ENCODE results near the gene FGD6. TPM values are rescaled to one million over a fixed set of nuclear protein-coding genes. Genes with fewer than 3 reads are reported as not detected.
A peak's percentile ranks its signal among the peaks of the same experiment; 100 is the strongest.

FGD6 gene
- polyA plus RNA-seq, 1 donor (not counting 4 experiments of a cell fraction or from before 2014, with no cell fraction given): 54.2 TPM

DNA sequence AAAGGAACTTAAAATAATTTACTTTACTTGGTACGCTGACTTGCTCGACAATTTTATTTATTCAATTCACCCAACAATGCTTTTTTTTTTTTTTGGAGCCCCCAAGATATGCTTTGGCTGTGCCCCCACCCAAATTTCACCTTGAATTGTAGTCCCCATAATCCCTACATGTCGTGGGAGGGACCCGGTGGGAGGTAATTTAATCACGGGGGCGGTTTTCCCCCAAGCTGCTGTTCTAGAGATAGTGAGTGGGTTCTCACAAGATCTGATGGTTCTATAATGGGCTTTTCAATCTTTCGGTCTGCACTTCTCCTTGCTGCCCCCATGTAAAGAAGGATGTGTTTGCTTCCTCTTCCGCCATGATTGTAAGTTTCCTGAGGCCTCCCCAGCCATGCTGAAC lies 10.4 kb downstream of the FGD6 start:
- Histone ChIP-seq H3K9me1 (ENCODE audit: control insufficient read depth, extremely low read depth, insufficient read depth, low read length) (no peaks in the 10 kb centered on the region), H3K27ac (ENCODE audit: control insufficient read depth, insufficient read depth, low read length) (peak overlapping the region; percentile 100), H3K4me1 (ENCODE audit: control insufficient read depth, extremely low read depth, insufficient read depth, low read length) (peaks cover 52% of the 10 kb centered on the region), H3K27me3 (ENCODE audit: control insufficient read depth, extremely low read depth, insufficient read depth, low read length) (no peaks in the 10 kb centered on the region), H4K20me1 (ENCODE audit: control insufficient read depth, extremely low read depth, insufficient read depth, low read length) (no peaks in the 10 kb centered on the region), H3K9me3 (ENCODE audit: control insufficient read depth, low read depth, low read length) (no peaks in the 10 kb centered on the region), H3K9ac (ENCODE audit: control insufficient read depth, extremely low read depth, insufficient read depth, low read length) (no peak overlapping the region), H3K4me3 (ENCODE audit: control insufficient read depth in 2 of 3, extremely low read depth in 1 of 3, insufficient read depth in 2 of 3, low read depth in 1 of 3, low read length in 3 of 3) (no peak overlapping the region), H3K79me2 (ENCODE audit: control insufficient read depth, insufficient read depth, low read length) (peaks cover 70% of the 10 kb centered on the region), H2AFZ (ENCODE audit: control insufficient read depth, low read length) (no peak overlapping the region), H3K4me2 (ENCODE audit: control insufficient read depth, extremely low read depth, insufficient read depth, low read depth, low read length) (peak overlapping the region; percentile 83), H3K36me3 (ENCODE audit: control insufficient read depth in 2 of 2, extremely low read depth in 1 of 2, insufficient read depth in 2 of 2, low read length in 2 of 2) (peaks cover 7 to 14% of the 10 kb centered on the region in 2 experiments)
- FAIRE-seq (no peak), DNase-seq (ENCODE audit: low read depth, low spot score) (no peak)
- TF ChIP-seq, protein P1, sequence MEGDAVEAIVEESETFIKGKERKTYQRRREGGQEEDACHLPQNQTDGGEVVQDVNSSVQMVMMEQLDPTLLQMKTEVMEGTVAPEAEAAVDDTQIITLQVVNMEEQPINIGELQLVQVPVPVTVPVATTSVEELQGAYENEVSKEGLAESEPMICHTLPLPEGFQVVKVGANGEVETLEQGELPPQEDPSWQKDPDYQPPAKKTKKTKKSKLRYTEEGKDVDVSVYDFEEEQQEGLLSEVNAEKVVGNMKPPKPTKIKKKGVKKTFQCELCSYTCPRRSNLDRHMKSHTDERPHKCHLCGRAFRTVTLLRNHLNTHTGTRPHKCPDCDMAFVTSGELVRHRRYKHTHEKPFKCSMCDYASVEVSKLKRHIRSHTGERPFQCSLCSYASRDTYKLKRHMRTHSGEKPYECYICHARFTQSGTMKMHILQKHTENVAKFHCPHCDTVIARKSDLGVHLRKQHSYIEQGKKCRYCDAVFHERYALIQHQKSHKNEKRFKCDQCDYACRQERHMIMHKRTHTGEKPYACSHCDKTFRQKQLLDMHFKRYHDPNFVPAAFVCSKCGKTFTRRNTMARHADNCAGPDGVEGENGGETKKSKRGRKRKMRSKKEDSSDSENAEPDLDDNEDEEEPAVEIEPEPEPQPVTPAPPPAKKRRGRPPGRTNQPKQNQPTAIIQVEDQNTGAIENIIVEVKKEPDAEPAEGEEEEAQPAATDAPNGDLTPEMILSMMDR (optimal IDR thresholded peaks at IDR 0.05 in 1 of 3, IDR thresholded peaks at IDR 0.05 in 1 of 3, conservative IDR thresholded peaks at IDR 0.05 in 1 of 3; ENCODE audit: extremely low read depth in 1 of 3, insufficient read depth in 2 of 3, low read length in 3 of 3): no peak
- dilution Hi-C loops (cut with MboI; ENCODE audit: extremely low pct_ligation_motif_present, low sequenced_read_pairs): loop anchor here (5.0 kb wide), 1 partner anchor 45 kb away; no protein-coding TSS in a partner anchor

DNA sequence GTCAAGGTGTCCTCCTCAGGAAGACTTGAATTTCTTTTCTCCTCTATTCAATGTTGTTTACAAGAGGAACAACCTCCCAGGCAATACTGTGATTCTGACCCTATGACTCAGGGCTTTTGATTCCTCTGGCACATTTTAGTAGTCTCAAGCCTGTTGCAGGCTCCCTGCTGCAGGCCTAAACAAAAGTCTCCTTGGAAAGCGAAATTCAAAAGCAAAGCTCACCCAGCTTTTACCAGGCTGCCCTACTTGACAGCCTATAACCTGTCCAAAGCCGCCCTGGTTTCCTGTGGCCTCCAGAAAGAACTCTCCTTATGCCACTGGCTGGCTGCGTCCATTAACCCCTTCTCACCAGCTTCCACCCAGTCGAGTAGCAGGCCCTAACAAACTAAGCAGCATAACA lies 11.6 kb downstream of the FGD6 start:
- peak; percentile 89 for FAIRE-seq
- no peak for TF ChIP-seq EZH2 (IDR thresholded peaks at IDR 0.05; ENCODE audit: low read length)
- TF ChIP-seq, protein P1 (optimal IDR thresholded peaks at IDR 0.05 in 1 of 3, IDR thresholded peaks at IDR 0.05 in 1 of 3, conservative IDR thresholded peaks at IDR 0.05 in 1 of 3; ENCODE audit: extremely low read depth in 1 of 3, insufficient read depth in 2 of 3, low read length in 3 of 3): no peak
- peak overlapping the region; percentile 95 for H3K9ac ChIP-seq (ENCODE audit: control insufficient read depth, extremely low read depth, insufficient read depth, low read length)
- peak overlapping the region; percentile 83 for H3K4me2 ChIP-seq (ENCODE audit: control insufficient read depth, extremely low read depth, insufficient read depth, low read depth, low read length)
- H3K79me2 ChIP-seq (ENCODE audit: control insufficient read depth, insufficient read depth, low read length): peaks cover 59% of the 10 kb centered on the region
- H3K4me1 ChIP-seq (ENCODE audit: control insufficient read depth, extremely low read depth, insufficient read depth, low read length): peaks cover 61% of the 10 kb centered on the region
- DNase-seq (ENCODE audit: low read depth, low spot score): no peak
- H3K4me3 ChIP-seq (ENCODE audit: control insufficient read depth in 2 of 3, extremely low read depth in 1 of 3, insufficient read depth in 2 of 3, low read depth in 1 of 3, low read length in 3 of 3): peak overlapping the region in 2 of 3 experiments; percentile 41 to 45
- H3K9me1 ChIP-seq (ENCODE audit: control insufficient read depth, extremely low read depth, insufficient read depth, low read length): no peaks in the 10 kb centered on the region
- H3K36me3 ChIP-seq (ENCODE audit: control insufficient read depth in 2 of 2, extremely low read depth in 1 of 2, insufficient read depth in 2 of 2, low read length in 2 of 2): peaks cover 5 to 14% of the 10 kb centered on the region in 2 experiments
- H2AFZ ChIP-seq (ENCODE audit: control insufficient read depth, low read length): no peak overlapping the region
- dilution Hi-C loops (cut with MboI; ENCODE audit: extremely low pct_ligation_motif_present, low sequenced_read_pairs): loop anchor here (5.0 kb wide), 1 partner anchor 43 kb away; no protein-coding TSS in a partner anchor
- no peaks in the 10 kb centered on the region for H3K27me3 ChIP-seq (ENCODE audit: control insufficient read depth, extremely low read depth, insufficient read depth, low read length)
- no peaks in the 10 kb centered on the region for H3K9me3 ChIP-seq (ENCODE audit: control insufficient read depth, low read depth, low read length)
- peak overlapping the region; percentile 100 for H3K27ac ChIP-seq (ENCODE audit: control insufficient read depth, insufficient read depth, low read length)
- H4K20me1 ChIP-seq (ENCODE audit: control insufficient read depth, extremely low read depth, insufficient read depth, low read length): no peaks in the 10 kb centered on the region

All from keratinocyte (primary cell).